H9 (cell line): ENCODE data around the gene IL5. TPM values are rescaled to one million over a fixed set of nuclear protein-coding genes. Genes with fewer than 3 reads are reported as not detected.

Experiments used
- DNase-seq: peaks from one replicate; pipeline ENCODE4 v3.0.0-alpha.2; 2017
- H2AFZ ChIP-seq: one replicate; pipeline ENCODE4 v1.6.1; 2013; ENCODE audit warnings: mild to moderate bottlenecking, low read length, control low read depth, moderate library complexity
- H2AK5ac ChIP-seq: 2 replicates; pipeline ENCODE4 v1.6.1; 2013; ENCODE audit warnings: low read length, control low read depth, mixed read lengths; ENCODE audit not compliant: insufficient read length
- H2BK120ac ChIP-seq: one replicate; pipeline ENCODE4 v1.6.1; 2013; ENCODE audit warnings: low read depth, mild to moderate bottlenecking, low read length, control low read depth, inconsistent platforms; ENCODE audit not compliant: poor library complexity, severe bottlenecking
- H2BK12ac ChIP-seq: 2 replicates; pipeline ENCODE4 v1.6.1; 2013; ENCODE audit warnings: low read length, control low read depth, mixed read lengths, low read depth; ENCODE audit not compliant: insufficient read length
- H2BK15ac ChIP-seq: 2 replicates; pipeline ENCODE4 v1.6.1; 2013; ENCODE audit warnings: low read depth, low read length, control low read depth
- H2BK20ac ChIP-seq: one replicate; pipeline ENCODE4 v1.6.1; 2013; ENCODE audit warnings: low read depth, mild to moderate bottlenecking, low read length, control low read depth, inconsistent platforms; ENCODE audit not compliant: poor library complexity, severe bottlenecking
- H2BK5ac ChIP-seq: 2 replicates; pipeline ENCODE4 v1.6.1; 2013; ENCODE audit warnings: low read length, control low read depth, mixed read lengths; ENCODE audit not compliant: insufficient read length
- H3K14ac ChIP-seq: 2 replicates; pipeline ENCODE4 v1.6.1; 2013; ENCODE audit warnings: low read length, control low read depth; ENCODE audit not compliant: insufficient read depth
- H3K18ac ChIP-seq: 2 replicates; pipeline ENCODE4 v1.6.1; 2013; ENCODE audit warnings: low read depth, mild to moderate bottlenecking, mixed read lengths, low read length, control low read depth; ENCODE audit not compliant: insufficient read length
- H3K23ac ChIP-seq: 2 replicates; pipeline ENCODE4 v1.6.1; 2013; ENCODE audit warnings: low read length, control low read depth, mixed read lengths, low read depth; ENCODE audit not compliant: insufficient read length
- H3K23me2 ChIP-seq: 2 replicates; pipeline ENCODE4 v1.6.1; 2013; ENCODE audit warnings: low read depth, mild to moderate bottlenecking, mixed read lengths, low read length, control low read depth; ENCODE audit not compliant: insufficient read length, poor library complexity, severe bottlenecking
- H3K27ac ChIP-seq: 2 replicates; pipeline ENCODE4 v1.5.1; 2013; ENCODE audit warnings: low read length, control low read depth, mixed read lengths, low read depth; ENCODE audit not compliant: insufficient read length
- H3K27me3 ChIP-seq: 2 replicates; pipeline ENCODE4 v1.6.1; 2013; ENCODE audit warnings: low read length, control low read depth, inconsistent platforms; ENCODE audit not compliant: insufficient read depth
- H3K4ac ChIP-seq: 2 replicates; pipeline ENCODE4 v1.6.1; 2013; ENCODE audit warnings: low read depth, mild to moderate bottlenecking, control low read depth, inconsistent platforms, low read length, moderate library complexity
- H3K4me1 ChIP-seq: 2 replicates; pipeline ENCODE4 v1.6.1; 2013; ENCODE audit warnings: low read length, control low read depth, inconsistent platforms; ENCODE audit not compliant: insufficient read depth
- H3K4me2 ChIP-seq: 2 replicates; pipeline ENCODE4 v1.6.1; 2013; ENCODE audit warnings: low read length, control low read depth, mixed read lengths; ENCODE audit not compliant: insufficient read length, insufficient read depth
- H3K56ac ChIP-seq: 2 replicates; pipeline ENCODE4 v1.6.1; 2013; ENCODE audit warnings: low read depth, mild to moderate bottlenecking, mixed read lengths, low read length, control low read depth; ENCODE audit not compliant: insufficient read length
- H3K79me1 ChIP-seq: 2 replicates; pipeline ENCODE4 v1.6.1; 2013; ENCODE audit warnings: low read depth, mild to moderate bottlenecking, moderate library complexity, low read length, control low read depth, inconsistent platforms; ENCODE audit not compliant: insufficient read depth, poor library complexity, severe bottlenecking
- H3K79me2 ChIP-seq: 2 replicates; pipeline ENCODE4 v1.6.1; 2013; ENCODE audit warnings: low read length, control low read depth, inconsistent platforms; ENCODE audit not compliant: insufficient read depth
- H3K9ac ChIP-seq: 2 replicates; pipeline ENCODE4 v1.6.1; 2013; ENCODE audit warnings: low read length, control low read depth, mixed read lengths; ENCODE audit not compliant: insufficient read length; ENCODE audit errors: extremely low read depth
- H3K9me3 ChIP-seq: one replicate; pipeline ENCODE4 v1.6.1; 2013; ENCODE audit warnings: low read depth, low read length, inconsistent platforms; ENCODE audit not compliant: control insufficient read depth
- H3T11ph ChIP-seq: one replicate; pipeline ENCODE4 v1.6.1; 2013; ENCODE audit warnings: mild to moderate bottlenecking, low read length, control low read depth, inconsistent platforms
- H4K20me1 ChIP-seq: one replicate; pipeline ENCODE4 v1.6.1; 2013; ENCODE audit not compliant: control insufficient read depth, insufficient read length, insufficient read depth
- H4K5ac ChIP-seq: 2 replicates; pipeline ENCODE4 v1.6.1; 2013; ENCODE audit warnings: low read depth, mild to moderate bottlenecking, mixed read lengths, low read length, control low read depth; ENCODE audit not compliant: insufficient read length
- H4K8ac ChIP-seq: replicated peaks from 2 replicates; pipeline ENCODE4 v1.6.1; 2013; ENCODE audit warnings: low read length, control low read depth, mixed read lengths, low read depth; ENCODE audit not compliant: insufficient read length
- H4K91ac ChIP-seq: 2 replicates; pipeline ENCODE4 v1.6.1; 2013; ENCODE audit warnings: low read depth, mild to moderate bottlenecking, moderate library complexity, mixed read lengths, low read length, control low read depth; ENCODE audit not compliant: insufficient read length
- H3K27ac Mint-ChIP-seq, 3 experiments: 2 replicates in 2 of 3; 3 replicates in 1 of 3; pipeline ENCODE4 v1.8.0; 2020 to 2021; ENCODE audit warnings: mixed read lengths in 3 of 3, mild to moderate bottlenecking in 1 of 3, moderate library complexity in 1 of 3
- H3K27me3 Mint-ChIP-seq: 2 replicates; pipeline ENCODE4 v1.8.0; 2021; ENCODE audit warnings: low read depth, mild to moderate bottlenecking, moderate library complexity, mixed read lengths
- H3K36me3 Mint-ChIP-seq, 3 experiments: 2 replicates in 2 of 3; 3 replicates in 1 of 3; pipeline ENCODE4 v1.8.0; 2020 to 2021; ENCODE audit warnings: low read depth in 3 of 3, mixed read lengths in 3 of 3; ENCODE audit not compliant: insufficient read depth in 1 of 3
- H3K4me1 Mint-ChIP-seq, 2 experiments: 2 replicates each; pipeline ENCODE4 v1.8.0; 2020; ENCODE audit warnings: mixed read lengths in 2 of 2
- H3K4me3 Mint-ChIP-seq, 2 experiments: 2 replicates in 1 of 2; 3 replicates in 1 of 2; pipeline ENCODE4 v1.8.0; 2020 to 2021; ENCODE audit warnings: mild to moderate bottlenecking in 2 of 2, mixed read lengths in 2 of 2, moderate library complexity in 1 of 2
- H3K9me3 Mint-ChIP-seq, 2 experiments: 2 replicates in 1 of 2; 3 replicates in 1 of 2; pipeline ENCODE4 v1.8.0; 2020; ENCODE audit warnings: mild to moderate bottlenecking in 2 of 2, mixed read lengths in 2 of 2, moderate library complexity in 1 of 2
- WGBS: extraction: QIAGEN DNeasy Blood & Tissue Kit; methylation state at CpG from one replicate; pipeline ENCODE4 v1.1.7; 2013; ENCODE audit warnings: missing lambda C conversion rate, low lambda C conversion rate, mixed read lengths; ENCODE audit not compliant: insufficient read length; ENCODE audit errors: extremely low coverage; 5-methylcytosine and 5-hydroxymethylcytosine counted together
- total RNA-seq: library from RNA; stranded (reverse); gene quantifications from 2 replicates; pipeline ENCODE4 v1.2.1, GENCODE V29; 2021
- TF ChIP-seq, protein P1 (sequence below): fragments of 200-600 bp; sonication (generic); conservative IDR thresholded peaks from 3 replicates; pipeline ENCODE4 v1.8.0; 2021; ENCODE audit warnings: antibody characterized with exemption, mild to moderate bottlenecking

Gene IL5
- total RNA-seq, 1 experiment from 2014 or later: not detected

DNA sequence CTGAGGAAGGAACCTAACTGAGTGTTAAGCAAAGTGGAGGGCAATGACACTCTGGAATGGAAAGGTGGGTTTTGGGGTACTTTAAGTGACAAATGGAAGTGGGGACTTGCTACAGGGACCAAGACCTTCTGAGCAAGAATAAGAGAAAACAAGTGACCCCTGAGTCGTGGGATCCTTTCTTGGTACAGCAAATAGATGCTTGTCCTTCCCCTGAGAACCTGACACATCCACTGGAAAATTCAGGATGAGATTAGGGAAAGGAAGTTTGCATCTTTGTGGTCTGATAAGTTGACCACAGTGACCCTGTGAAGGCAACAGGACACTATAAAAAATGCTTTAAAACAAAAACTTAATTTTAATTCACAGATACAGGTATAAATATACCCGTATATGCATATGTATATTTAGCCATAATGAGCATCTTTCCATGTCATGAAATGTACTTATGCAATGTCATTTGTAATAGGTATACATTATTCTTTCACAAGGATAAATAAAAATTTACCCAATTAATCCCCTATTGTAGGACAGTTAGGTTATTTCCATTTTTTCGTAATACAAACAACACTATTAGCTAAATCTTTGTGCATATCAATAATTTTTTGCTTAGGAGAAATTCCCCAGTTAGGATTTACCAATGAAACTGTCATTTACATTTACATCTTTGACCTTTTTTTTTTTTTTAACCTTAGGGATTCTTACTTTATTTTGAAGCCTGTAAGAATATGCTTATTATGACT, 50.8 kb downstream of the IL5 start:
- H3K4ac ChIP-seq: no peak overlapping the region
- H3K27me3 Mint-ChIP-seq: peaks cover 31% of the 10 kb centered on the region
- H2AFZ ChIP-seq: no peak overlapping the region
- H3K9me3 Mint-ChIP-seq: no peaks in the 10 kb centered on the region
- H3K23me2 ChIP-seq: peaks cover 25% of the 10 kb centered on the region
- no peaks in the 10 kb centered on the region; the same call in 1 of the 2 replicates for H3K79me2 ChIP-seq
- H3K36me3 Mint-ChIP-seq: peaks cover 0 to 3% (median 2%) of the 10 kb centered on the region in 3 experiments; a peak in 3 of 7 replicates
- no peak overlapping the region for H3K14ac ChIP-seq
- no peak overlapping the region for H3K4me2 ChIP-seq
- H3K56ac ChIP-seq: no peak overlapping the region
- H2BK15ac ChIP-seq: no peak overlapping the region
- no peak overlapping the region for H2BK12ac ChIP-seq
- no CpG with 5 or more reads among the region's 3 CpGs for WGBS
- H2BK20ac ChIP-seq: no peak overlapping the region
- no peaks in the 10 kb centered on the region for H4K20me1 ChIP-seq
- TF ChIP-seq, protein P1, sequence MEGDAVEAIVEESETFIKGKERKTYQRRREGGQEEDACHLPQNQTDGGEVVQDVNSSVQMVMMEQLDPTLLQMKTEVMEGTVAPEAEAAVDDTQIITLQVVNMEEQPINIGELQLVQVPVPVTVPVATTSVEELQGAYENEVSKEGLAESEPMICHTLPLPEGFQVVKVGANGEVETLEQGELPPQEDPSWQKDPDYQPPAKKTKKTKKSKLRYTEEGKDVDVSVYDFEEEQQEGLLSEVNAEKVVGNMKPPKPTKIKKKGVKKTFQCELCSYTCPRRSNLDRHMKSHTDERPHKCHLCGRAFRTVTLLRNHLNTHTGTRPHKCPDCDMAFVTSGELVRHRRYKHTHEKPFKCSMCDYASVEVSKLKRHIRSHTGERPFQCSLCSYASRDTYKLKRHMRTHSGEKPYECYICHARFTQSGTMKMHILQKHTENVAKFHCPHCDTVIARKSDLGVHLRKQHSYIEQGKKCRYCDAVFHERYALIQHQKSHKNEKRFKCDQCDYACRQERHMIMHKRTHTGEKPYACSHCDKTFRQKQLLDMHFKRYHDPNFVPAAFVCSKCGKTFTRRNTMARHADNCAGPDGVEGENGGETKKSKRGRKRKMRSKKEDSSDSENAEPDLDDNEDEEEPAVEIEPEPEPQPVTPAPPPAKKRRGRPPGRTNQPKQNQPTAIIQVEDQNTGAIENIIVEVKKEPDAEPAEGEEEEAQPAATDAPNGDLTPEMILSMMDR: no peak
- no peaks in the 10 kb centered on the region; the same call in 1 of the 2 replicates for H3K27me3 ChIP-seq
- no peak overlapping the region for H3K23ac ChIP-seq
- peaks cover 32 to 33% of the 10 kb centered on the region in 2 experiments for H3K4me1 Mint-ChIP-seq
- no peak overlapping the region for H3K27ac Mint-ChIP-seq
- no peak overlapping the region for H3K18ac ChIP-seq
- H4K5ac ChIP-seq: no peak overlapping the region
- no peak overlapping the region for H2BK5ac ChIP-seq
- H2AK5ac ChIP-seq: no peak overlapping the region
- no peak overlapping the region for H3T11ph ChIP-seq
- H3K9ac ChIP-seq: no peak overlapping the region
- H3K79me1 ChIP-seq: no peaks in the 10 kb centered on the region
- H3K4me3 Mint-ChIP-seq: peak overlapping the region in 1 of 2 experiments; percentile 78; a peak in 2 of 5 replicates
- H3K27ac ChIP-seq: no peak overlapping the region
- no peak overlapping the region for H4K91ac ChIP-seq
- no peaks in the 10 kb centered on the region for H3K9me3 ChIP-seq
- H4K8ac ChIP-seq: no peak overlapping the region
- H2BK120ac ChIP-seq: no peak overlapping the region
- H3K4me1 ChIP-seq: 0 out of 2 replicates have a peak, but pooled peaks cover 3% of the 10 kb centered on the region
- no peak for DNase-seq

Other genes starting within 250 kb of the IL5 start
- gene SLC22A4, start 249.1 kb downstream of the IL5 start, total RNA-seq: 0.70 and 0.72 TPM in 2 replicates
- 3.4 and 3.9 TPM in 2 replicates for gene SLC22A5, start 173.8 kb downstream of the IL5 start, total RNA-seq
- 7.2 and 8.7 TPM in 2 replicates for gene IRF1, start 52.7 kb downstream of the IL5 start, total RNA-seq
- 40.4 and 46.1 TPM in 2 replicates for gene RAD50, start 13.5 kb upstream of the IL5 start, total RNA-seq
- gene IL13, start 114.7 kb upstream of the IL5 start, total RNA-seq: not detected in 2 replicates
- not detected in 2 replicates for gene IL4, start 130.5 kb upstream of the IL5 start, total RNA-seq
- 12.9 and 13.2 TPM in 2 replicates for gene KIF3A, start 194.0 kb upstream of the IL5 start, total RNA-seq
- gene CCNI2, start 203.9 kb upstream of the IL5 start, total RNA-seq: 0.57 and 0.90 TPM in 2 replicates
- 36.0 and 38.2 TPM in 2 replicates for gene SEPTIN8, start 233.7 kb upstream of the IL5 start, total RNA-seq